Measurements from ENCODE around the gene DLG4.

DLG4 gene

GRCh38 chr17:7195971-7196370, 23.7 kb downstream of the DLG4 start:
- H3K9ac ChIP-seq (ENCODE audit: low read depth, low read length, poor library complexity, severe bottlenecking): no peak overlapping the region
- H4K20me1 ChIP-seq (ENCODE audit: insufficient read depth, low read length, poor library complexity, severe bottlenecking): no peaks in the 10 kb centered on the region
- no peaks in the 10 kb centered on the region for H3K4me1 ChIP-seq (ENCODE audit: insufficient read depth, low read length, poor library complexity, severe bottlenecking)
- TF ChIP-seq, protein P1, sequence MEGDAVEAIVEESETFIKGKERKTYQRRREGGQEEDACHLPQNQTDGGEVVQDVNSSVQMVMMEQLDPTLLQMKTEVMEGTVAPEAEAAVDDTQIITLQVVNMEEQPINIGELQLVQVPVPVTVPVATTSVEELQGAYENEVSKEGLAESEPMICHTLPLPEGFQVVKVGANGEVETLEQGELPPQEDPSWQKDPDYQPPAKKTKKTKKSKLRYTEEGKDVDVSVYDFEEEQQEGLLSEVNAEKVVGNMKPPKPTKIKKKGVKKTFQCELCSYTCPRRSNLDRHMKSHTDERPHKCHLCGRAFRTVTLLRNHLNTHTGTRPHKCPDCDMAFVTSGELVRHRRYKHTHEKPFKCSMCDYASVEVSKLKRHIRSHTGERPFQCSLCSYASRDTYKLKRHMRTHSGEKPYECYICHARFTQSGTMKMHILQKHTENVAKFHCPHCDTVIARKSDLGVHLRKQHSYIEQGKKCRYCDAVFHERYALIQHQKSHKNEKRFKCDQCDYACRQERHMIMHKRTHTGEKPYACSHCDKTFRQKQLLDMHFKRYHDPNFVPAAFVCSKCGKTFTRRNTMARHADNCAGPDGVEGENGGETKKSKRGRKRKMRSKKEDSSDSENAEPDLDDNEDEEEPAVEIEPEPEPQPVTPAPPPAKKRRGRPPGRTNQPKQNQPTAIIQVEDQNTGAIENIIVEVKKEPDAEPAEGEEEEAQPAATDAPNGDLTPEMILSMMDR (conservative IDR thresholded peaks at IDR 0.05; ENCODE audit: low read length): no peak
- no peak for TF ChIP-seq EZH2phosphoT487 (IDR thresholded peaks at IDR 0.05; ENCODE audit: borderline replicate concordance)
- no peaks in the 10 kb centered on the region for H3K9me2 ChIP-seq (replicated peaks; ENCODE audit: low read depth, low read length)
- H3K9me3 ChIP-seq (ENCODE audit: insufficient read depth, low read depth, low read length): no peaks in the 10 kb centered on the region
- H3K36me3 ChIP-seq (ENCODE audit: insufficient read depth, low read length): peaks cover 32% of the 10 kb centered on the region; the same call in 1 of the 2 replicates
- no peaks in the 10 kb centered on the region for H3K27me3 ChIP-seq (ENCODE audit: insufficient read depth, low read length, poor library complexity, severe bottlenecking)
- no peak overlapping the region for H3K4me2 ChIP-seq (ENCODE audit: low read depth, low read length, poor library complexity, severe bottlenecking)
- H3K4me3 ChIP-seq (ENCODE audit: low read length, poor library complexity, severe bottlenecking): no peak overlapping the region
- H3F3A ChIP-seq (ENCODE audit: low read depth): no peaks in the 10 kb centered on the region
- no peak overlapping the region for H2AFZ ChIP-seq (ENCODE audit: low read length)
- no peaks in the 10 kb centered on the region for H3K79me2 ChIP-seq (ENCODE audit: insufficient read depth, low read length)

DNA sequence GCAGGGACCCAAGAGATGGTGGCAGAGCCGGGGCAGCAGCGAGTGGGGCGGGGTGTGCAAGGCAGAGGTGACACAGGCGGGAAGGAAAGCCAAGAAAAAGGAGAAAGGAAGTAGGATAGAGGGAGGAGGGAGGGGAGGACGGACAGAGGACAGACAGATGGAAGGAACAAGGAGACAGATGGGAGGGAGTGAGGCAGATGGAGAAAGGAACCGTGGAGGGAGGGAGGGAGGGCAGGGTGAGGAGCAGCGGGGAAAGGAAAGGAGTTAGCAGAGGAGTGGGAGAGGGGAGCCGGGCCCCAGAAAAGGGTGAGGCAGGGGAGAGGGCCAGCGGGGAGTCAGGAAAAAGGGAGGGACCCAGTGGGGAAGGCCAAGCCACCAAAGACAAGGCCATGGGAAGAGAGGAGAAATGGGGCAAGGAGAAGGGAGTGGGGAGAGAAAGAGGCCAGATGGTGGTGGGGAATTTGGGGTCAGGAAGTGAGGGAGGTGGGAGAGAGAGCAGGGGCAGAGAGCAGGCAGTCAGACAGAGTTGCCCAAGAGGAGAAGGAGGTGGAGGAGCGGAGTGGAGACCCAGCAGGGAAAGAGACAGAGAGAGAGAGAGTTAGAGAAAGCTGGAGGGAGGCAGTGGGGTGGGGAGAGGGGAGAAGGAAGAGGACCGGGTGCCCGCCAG, 27.2 kb downstream of the DLG4 start:
- peaks cover 31% of the 10 kb centered on the region; the same call in 1 of the 2 replicates for H3K36me3 ChIP-seq (ENCODE audit: insufficient read depth, low read length)
- H3K9me2 ChIP-seq (replicated peaks; ENCODE audit: low read depth, low read length): no peaks in the 10 kb centered on the region
- TF ChIP-seq EZH2phosphoT487 (IDR thresholded peaks at IDR 0.05; ENCODE audit: borderline replicate concordance): no peak
- TF ChIP-seq, protein P1 (conservative IDR thresholded peaks at IDR 0.05; ENCODE audit: low read length): no peak
- H3F3A ChIP-seq (ENCODE audit: low read depth): no peaks in the 10 kb centered on the region
- no peaks in the 10 kb centered on the region for H3K79me2 ChIP-seq (ENCODE audit: insufficient read depth, low read length)
- H3K4me2 ChIP-seq (ENCODE audit: low read depth, low read length, poor library complexity, severe bottlenecking): no peak overlapping the region
- H3K9ac ChIP-seq (ENCODE audit: low read depth, low read length, poor library complexity, severe bottlenecking): no peak overlapping the region
- H2AFZ ChIP-seq (ENCODE audit: low read length): no peak overlapping the region
- no peaks in the 10 kb centered on the region for H3K27me3 ChIP-seq (ENCODE audit: insufficient read depth, low read length, poor library complexity, severe bottlenecking)
- no peaks in the 10 kb centered on the region for H4K20me1 ChIP-seq (ENCODE audit: insufficient read depth, low read length, poor library complexity, severe bottlenecking)
- H3K4me1 ChIP-seq (ENCODE audit: insufficient read depth, low read length, poor library complexity, severe bottlenecking): no peaks in the 10 kb centered on the region
- no peaks in the 10 kb centered on the region for H3K9me3 ChIP-seq (ENCODE audit: insufficient read depth, low read depth, low read length)
- no peak overlapping the region for H3K4me3 ChIP-seq (ENCODE audit: low read length, poor library complexity, severe bottlenecking)

DNA sequence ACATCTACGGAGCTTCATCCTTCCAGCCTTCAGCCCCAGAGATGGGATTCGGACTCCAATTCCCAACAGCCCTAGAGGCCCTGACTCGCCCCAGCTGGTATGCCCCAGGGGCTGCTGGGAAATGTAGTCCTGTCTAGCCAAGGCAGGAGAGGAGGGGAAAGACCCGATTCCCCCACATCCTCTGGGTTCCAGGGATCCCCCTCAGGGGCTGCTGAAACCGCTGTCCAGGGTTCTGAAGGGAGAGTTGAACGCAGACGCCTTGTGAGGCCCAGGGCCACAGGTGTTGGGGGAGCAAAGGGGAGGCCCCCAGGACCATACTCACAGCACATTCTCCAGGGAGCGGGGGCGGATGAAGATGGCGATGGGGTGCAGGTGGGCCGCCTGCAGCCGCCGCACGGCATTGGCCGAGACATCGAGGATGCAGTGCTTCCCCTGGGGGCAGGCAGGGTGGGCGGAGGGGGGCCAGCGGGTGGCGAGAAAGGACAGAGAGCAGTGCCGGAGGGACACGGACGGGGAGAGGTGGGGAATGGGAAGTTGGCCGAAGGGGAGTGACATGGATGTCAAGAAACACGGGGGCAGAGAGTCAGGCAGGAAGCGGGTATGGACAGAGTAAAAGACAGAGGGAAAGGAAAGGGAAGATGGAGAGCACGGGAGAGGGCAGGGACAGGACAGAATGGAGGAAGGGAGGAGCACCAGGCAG, 27.9 kb downstream of the DLG4 start:
- Histone ChIP-seq H3F3A (ENCODE audit: low read depth) (no peaks in the 10 kb centered on the region), H3K27me3 (ENCODE audit: insufficient read depth, low read length, poor library complexity, severe bottlenecking) (no peaks in the 10 kb centered on the region), H3K36me3 (ENCODE audit: insufficient read depth, low read length) (peaks cover 25% of the 10 kb centered on the region; the same call in 1 of the 2 replicates), H4K20me1 (ENCODE audit: insufficient read depth, low read length, poor library complexity, severe bottlenecking) (no peaks in the 10 kb centered on the region), H3K9me3 (ENCODE audit: insufficient read depth, low read depth, low read length) (no peaks in the 10 kb centered on the region), H3K9me2 (replicated peaks; ENCODE audit: low read depth, low read length) (no peaks in the 10 kb centered on the region), H3K4me2 (ENCODE audit: low read depth, low read length, poor library complexity, severe bottlenecking) (no peak overlapping the region), H3K9ac (ENCODE audit: low read depth, low read length, poor library complexity, severe bottlenecking) (no peak overlapping the region), H3K79me2 (ENCODE audit: insufficient read depth, low read length) (no peaks in the 10 kb centered on the region), H3K4me1 (ENCODE audit: insufficient read depth, low read length, poor library complexity, severe bottlenecking) (no peaks in the 10 kb centered on the region), H3K4me3 (ENCODE audit: low read length, poor library complexity, severe bottlenecking) (no peak overlapping the region), H2AFZ (ENCODE audit: low read length) (no peak overlapping the region)
- TF ChIP-seq EZH2phosphoT487 (IDR thresholded peaks at IDR 0.05; ENCODE audit: borderline replicate concordance): no peak
- TF ChIP-seq, protein P1 (conservative IDR thresholded peaks at IDR 0.05; ENCODE audit: low read length): no peak

Data from Loucy (cell line).